ENCODE results near the gene PEX14.

- no peak for TF ChIP-seq CTCF (IDR thresholded peaks at IDR 0.05)
- TF ChIP-seq POLR2A (IDR thresholded peaks at IDR 0.05): no peak
Measured at GRCh38 chr1:10444795-10445397, 29.9 kb upstream of the PEX14 start.

Measured in breast epithelium (tissue), 3 donors.